Fibroblast of lung (primary cell): ENCODE results near the gene ADAMTSL1.

ENCODE experiments used
- EZH2 ChIP-seq: IDR thresholded peaks from 2 replicates; pipeline ENCODE4 v1.5.1; 2012; ENCODE audit warnings: low read length, control low read depth, mild to moderate bottlenecking; ENCODE audit errors: missing control alignments
- TF ChIP-seq, protein P1 (sequence below), 2 donors: IDR thresholded peaks in 1 of 2; conservative IDR thresholded peaks in 1 of 2; 1 replicate in 1 of 2; 2 replicates in 1 of 2; pipeline ENCODE4 v1.5.1; 2011 to 2012; ENCODE audit warnings: low read length in 2 of 2, control low read depth in 1 of 2, inconsistent platforms in 1 of 2, low read depth in 1 of 2, mild to moderate bottlenecking in 1 of 2

DNA sequence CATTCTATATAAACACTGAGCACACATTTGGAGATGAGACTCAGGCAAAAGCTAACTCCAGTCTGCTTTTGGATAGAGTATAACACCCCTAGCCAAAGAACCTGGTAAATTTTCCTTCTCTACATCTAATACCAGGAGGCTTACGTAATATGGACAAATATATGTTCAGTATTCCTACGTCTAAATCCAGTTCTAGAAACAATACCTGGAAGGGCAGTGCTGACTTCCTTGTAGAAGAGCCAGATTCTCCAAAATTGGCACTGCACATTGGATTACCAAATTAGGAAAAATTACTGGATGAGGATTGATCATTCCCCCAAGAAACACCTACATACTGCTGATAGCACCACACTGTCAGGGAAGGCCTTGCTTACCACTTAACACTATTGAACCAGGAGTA is 311.7 kb downstream of the ADAMTSL1 start:
- TF ChIP-seq, protein P1, sequence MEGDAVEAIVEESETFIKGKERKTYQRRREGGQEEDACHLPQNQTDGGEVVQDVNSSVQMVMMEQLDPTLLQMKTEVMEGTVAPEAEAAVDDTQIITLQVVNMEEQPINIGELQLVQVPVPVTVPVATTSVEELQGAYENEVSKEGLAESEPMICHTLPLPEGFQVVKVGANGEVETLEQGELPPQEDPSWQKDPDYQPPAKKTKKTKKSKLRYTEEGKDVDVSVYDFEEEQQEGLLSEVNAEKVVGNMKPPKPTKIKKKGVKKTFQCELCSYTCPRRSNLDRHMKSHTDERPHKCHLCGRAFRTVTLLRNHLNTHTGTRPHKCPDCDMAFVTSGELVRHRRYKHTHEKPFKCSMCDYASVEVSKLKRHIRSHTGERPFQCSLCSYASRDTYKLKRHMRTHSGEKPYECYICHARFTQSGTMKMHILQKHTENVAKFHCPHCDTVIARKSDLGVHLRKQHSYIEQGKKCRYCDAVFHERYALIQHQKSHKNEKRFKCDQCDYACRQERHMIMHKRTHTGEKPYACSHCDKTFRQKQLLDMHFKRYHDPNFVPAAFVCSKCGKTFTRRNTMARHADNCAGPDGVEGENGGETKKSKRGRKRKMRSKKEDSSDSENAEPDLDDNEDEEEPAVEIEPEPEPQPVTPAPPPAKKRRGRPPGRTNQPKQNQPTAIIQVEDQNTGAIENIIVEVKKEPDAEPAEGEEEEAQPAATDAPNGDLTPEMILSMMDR (conservative IDR thresholded peaks at IDR 0.05 in 1 of 2, IDR thresholded peaks at IDR 0.05 in 1 of 2; ENCODE audit: low read depth in 1 of 2, low read length in 2 of 2): no peak
- no peak for TF ChIP-seq EZH2
